HCT116 (cell line): ENCODE measurements around the gene ZNF804B.

Source experiments
- CEBPB ChIP-seq: IDR thresholded peaks from 2 replicates; pipeline ENCODE4 v1.6.1; 2012; ENCODE audit warnings: low read depth
- EGR1 ChIP-seq: IDR thresholded peaks from 2 replicates; pipeline ENCODE4 v1.6.1; 2012; ENCODE audit warnings: low read depth
- EZH2 ChIP-seq: fragments of 200-600 bp; sonication (generic); IDR thresholded peaks from 2 replicates; pipeline ENCODE4 v1.6.1; 2017; ENCODE audit warnings: antibody characterized with exemption, mixed run types
- EZH2phosphoT487 ChIP-seq: fragments of 200-600 bp; IDR thresholded peaks from 2 replicates; pipeline ENCODE4 v1.6.1; 2018; ENCODE audit warnings: antibody characterized with exemption, borderline replicate concordance
- POLR2A ChIP-seq: IDR thresholded peaks from 2 replicates; pipeline ENCODE4 v1.7.0; 2011; ENCODE audit warnings: borderline replicate concordance; ENCODE audit not compliant: insufficient read depth, insufficient read length; ENCODE audit errors: extremely low read depth
- POLR2AphosphoS5 ChIP-seq: IDR thresholded peaks from 2 replicates; pipeline ENCODE4 v1.6.1; 2011; ENCODE audit warnings: mild to moderate bottlenecking, low read depth, low read length, moderate library complexity
- RAD21 ChIP-seq: IDR thresholded peaks from 2 replicates; pipeline ENCODE4 v1.6.1; 2012; ENCODE audit warnings: low read depth, mild to moderate bottlenecking
- SP1 ChIP-seq: IDR thresholded peaks from 2 replicates; pipeline ENCODE4 v1.6.1; 2012; ENCODE audit warnings: low read depth
- SRF ChIP-seq: IDR thresholded peaks from 2 replicates; pipeline ENCODE4 v1.6.1; 2012; ENCODE audit warnings: low read depth
- YY1 ChIP-seq: IDR thresholded peaks from 2 replicates; pipeline ENCODE4 v1.6.1; 2011; ENCODE audit warnings: low read length, low read depth, moderate library complexity, mild to moderate bottlenecking; ENCODE audit not compliant: insufficient replicate concordance; ENCODE audit errors: extremely low read depth
- ZFX ChIP-seq: fragments of 450-650 bp; IDR thresholded peaks from 2 replicates; pipeline ENCODE4 v1.6.1; 2017
- TF ChIP-seq, protein P1 (sequence below), 3 experiments: fragments of 200-600 bp in 1 of 3; sonication (generic) in 1 of 3; IDR thresholded peaks in 2 of 3; conservative IDR thresholded peaks in 1 of 3; 2 replicates each; pipeline ENCODE4 v1.5.1; 2012 to 2017; ENCODE audit warnings: low read depth in 2 of 3, low read length in 2 of 3, antibody characterized with exemption in 1 of 3, borderline replicate concordance in 1 of 3, control low read depth in 1 of 3, mild to moderate bottlenecking in 1 of 3, mixed read lengths in 1 of 3, mixed run types in 1 of 3, moderate library complexity in 1 of 3; ENCODE audit not compliant: insufficient read depth in 1 of 3
- TF ChIP-seq, protein P2 (sequence below): IDR thresholded peaks from 2 replicates; pipeline ENCODE4 v1.6.1; 2012; ENCODE audit warnings: low read depth
- TF ChIP-seq, protein P3 (sequence below): IDR thresholded peaks from 2 replicates; pipeline ENCODE4 v1.6.1; 2012

DNA sequence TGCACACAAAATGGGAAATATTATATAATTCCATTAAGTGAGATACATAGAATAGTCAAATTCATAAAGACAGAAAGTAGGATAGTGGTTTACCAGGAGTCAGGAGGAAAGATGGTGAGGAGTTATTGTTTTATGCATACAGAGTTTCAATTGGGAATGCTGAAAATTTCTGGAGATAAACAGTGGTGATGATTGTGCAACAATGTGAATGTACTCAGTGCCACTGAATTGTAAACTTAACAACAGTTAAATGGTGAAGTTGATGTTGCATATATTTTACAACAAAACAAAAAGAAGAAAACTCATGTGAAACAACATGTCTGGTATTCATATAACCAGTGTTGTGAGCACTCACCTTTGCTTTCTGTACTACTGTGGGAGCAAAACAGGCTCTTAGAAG is 204.9 kb downstream of the ZNF804B start:
- TF ChIP-seq, protein P1, sequence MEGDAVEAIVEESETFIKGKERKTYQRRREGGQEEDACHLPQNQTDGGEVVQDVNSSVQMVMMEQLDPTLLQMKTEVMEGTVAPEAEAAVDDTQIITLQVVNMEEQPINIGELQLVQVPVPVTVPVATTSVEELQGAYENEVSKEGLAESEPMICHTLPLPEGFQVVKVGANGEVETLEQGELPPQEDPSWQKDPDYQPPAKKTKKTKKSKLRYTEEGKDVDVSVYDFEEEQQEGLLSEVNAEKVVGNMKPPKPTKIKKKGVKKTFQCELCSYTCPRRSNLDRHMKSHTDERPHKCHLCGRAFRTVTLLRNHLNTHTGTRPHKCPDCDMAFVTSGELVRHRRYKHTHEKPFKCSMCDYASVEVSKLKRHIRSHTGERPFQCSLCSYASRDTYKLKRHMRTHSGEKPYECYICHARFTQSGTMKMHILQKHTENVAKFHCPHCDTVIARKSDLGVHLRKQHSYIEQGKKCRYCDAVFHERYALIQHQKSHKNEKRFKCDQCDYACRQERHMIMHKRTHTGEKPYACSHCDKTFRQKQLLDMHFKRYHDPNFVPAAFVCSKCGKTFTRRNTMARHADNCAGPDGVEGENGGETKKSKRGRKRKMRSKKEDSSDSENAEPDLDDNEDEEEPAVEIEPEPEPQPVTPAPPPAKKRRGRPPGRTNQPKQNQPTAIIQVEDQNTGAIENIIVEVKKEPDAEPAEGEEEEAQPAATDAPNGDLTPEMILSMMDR (IDR thresholded peaks at IDR 0.05 in 2 of 3, conservative IDR thresholded peaks at IDR 0.05 in 1 of 3; ENCODE audit: borderline replicate concordance in 1 of 3, insufficient read depth in 1 of 3, low read depth in 2 of 3, low read length in 2 of 3), result no peak
- TF ChIP-seq, protein P2, sequence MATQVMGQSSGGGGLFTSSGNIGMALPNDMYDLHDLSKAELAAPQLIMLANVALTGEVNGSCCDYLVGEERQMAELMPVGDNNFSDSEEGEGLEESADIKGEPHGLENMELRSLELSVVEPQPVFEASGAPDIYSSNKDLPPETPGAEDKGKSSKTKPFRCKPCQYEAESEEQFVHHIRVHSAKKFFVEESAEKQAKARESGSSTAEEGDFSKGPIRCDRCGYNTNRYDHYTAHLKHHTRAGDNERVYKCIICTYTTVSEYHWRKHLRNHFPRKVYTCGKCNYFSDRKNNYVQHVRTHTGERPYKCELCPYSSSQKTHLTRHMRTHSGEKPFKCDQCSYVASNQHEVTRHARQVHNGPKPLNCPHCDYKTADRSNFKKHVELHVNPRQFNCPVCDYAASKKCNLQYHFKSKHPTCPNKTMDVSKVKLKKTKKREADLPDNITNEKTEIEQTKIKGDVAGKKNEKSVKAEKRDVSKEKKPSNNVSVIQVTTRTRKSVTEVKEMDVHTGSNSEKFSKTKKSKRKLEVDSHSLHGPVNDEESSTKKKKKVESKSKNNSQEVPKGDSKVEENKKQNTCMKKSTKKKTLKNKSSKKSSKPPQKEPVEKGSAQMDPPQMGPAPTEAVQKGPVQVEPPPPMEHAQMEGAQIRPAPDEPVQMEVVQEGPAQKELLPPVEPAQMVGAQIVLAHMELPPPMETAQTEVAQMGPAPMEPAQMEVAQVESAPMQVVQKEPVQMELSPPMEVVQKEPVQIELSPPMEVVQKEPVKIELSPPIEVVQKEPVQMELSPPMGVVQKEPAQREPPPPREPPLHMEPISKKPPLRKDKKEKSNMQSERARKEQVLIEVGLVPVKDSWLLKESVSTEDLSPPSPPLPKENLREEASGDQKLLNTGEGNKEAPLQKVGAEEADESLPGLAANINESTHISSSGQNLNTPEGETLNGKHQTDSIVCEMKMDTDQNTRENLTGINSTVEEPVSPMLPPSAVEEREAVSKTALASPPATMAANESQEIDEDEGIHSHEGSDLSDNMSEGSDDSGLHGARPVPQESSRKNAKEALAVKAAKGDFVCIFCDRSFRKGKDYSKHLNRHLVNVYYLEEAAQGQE, result no peak
- TF ChIP-seq POLR2A (no peak), EZH2 (no peak), POLR2AphosphoS5 (no peak), SRF (no peak), SP1 (no peak), CEBPB (no peak), ZFX (no peak), YY1 (no peak), EGR1 (no peak), RAD21 (no peak), EZH2phosphoT487 (no peak)
- TF ChIP-seq, protein P3, sequence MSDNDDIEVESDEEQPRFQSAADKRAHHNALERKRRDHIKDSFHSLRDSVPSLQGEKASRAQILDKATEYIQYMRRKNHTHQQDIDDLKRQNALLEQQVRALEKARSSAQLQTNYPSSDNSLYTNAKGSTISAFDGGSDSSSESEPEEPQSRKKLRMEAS, result no peak
